ENCODE measurements around the gene TBC1D5. TPM values are rescaled to one million over a fixed set of nuclear protein-coding genes. Genes with fewer than 3 reads are reported as not detected.

TBC1D5 gene
- total RNA-seq, 1 experiment from 2014 or later, result 26.1 TPM

DNA sequence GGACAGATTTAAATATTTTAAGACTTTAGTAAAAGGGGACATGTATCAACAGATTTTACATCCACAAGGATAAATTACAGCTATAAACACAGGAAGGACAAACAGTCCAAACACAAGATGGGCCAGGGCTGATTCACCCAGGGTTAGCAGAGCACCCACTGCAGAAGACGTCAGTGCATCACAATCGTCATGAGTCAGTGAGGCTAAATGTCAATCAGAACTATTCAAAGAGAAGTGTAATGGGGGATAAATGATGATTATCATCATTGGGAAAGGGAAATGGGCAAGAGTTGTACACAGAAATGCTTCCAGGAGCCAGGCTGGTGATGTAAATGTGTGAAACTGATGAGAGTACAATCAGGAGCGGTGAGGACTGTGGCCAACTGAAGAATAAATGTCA lies 630.8 kb downstream of the TBC1D5 start:
- Mint-ChIP-seq H3K27me3 (ENCODE audit: low read depth) (no peaks in the 10 kb centered on the region), H3K9me3 (no peaks in the 10 kb centered on the region), H3K4me3 (no peak overlapping the region), H3K4me1 (no peaks in the 10 kb centered on the region; the same call in 1 of the 2 replicates), H3K36me3 (no peaks in the 10 kb centered on the region), H3K27ac (no peak overlapping the region)
- TF ChIP-seq, protein P1, sequence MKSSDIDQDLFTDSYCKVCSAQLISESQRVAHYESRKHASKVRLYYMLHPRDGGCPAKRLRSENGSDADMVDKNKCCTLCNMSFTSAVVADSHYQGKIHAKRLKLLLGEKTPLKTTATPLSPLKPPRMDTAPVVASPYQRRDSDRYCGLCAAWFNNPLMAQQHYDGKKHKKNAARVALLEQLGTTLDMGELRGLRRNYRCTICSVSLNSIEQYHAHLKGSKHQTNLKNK (CRISPR knock-in tag; IDR thresholded peaks at IDR 0.05), result no peak
- TF ChIP-seq, protein P2, sequence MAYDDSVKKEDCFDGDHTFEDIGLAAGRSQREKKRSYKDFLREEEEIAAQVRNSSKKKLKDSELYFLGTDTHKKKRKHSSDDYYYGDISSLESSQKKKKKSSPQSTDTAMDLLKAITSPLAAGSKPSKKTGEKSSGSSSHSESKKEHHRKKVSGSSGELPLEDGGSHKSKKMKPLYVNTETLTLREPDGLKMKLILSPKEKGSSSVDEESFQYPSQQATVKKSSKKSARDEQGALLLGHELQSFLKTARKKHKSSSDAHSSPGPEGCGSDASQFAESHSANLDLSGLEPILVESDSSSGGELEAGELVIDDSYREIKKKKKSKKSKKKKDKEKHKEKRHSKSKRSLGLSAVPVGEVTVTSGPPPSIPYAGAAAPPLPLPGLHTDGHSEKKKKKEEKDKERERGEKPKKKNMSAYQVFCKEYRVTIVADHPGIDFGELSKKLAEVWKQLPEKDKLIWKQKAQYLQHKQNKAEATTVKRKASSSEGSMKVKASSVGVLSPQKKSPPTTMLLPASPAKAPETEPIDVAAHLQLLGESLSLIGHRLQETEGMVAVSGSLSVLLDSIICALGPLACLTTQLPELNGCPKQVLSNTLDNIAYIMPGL (CRISPR knock-in tag; IDR thresholded peaks at IDR 0.05), result no peak
- TF ChIP-seq, protein P3, sequence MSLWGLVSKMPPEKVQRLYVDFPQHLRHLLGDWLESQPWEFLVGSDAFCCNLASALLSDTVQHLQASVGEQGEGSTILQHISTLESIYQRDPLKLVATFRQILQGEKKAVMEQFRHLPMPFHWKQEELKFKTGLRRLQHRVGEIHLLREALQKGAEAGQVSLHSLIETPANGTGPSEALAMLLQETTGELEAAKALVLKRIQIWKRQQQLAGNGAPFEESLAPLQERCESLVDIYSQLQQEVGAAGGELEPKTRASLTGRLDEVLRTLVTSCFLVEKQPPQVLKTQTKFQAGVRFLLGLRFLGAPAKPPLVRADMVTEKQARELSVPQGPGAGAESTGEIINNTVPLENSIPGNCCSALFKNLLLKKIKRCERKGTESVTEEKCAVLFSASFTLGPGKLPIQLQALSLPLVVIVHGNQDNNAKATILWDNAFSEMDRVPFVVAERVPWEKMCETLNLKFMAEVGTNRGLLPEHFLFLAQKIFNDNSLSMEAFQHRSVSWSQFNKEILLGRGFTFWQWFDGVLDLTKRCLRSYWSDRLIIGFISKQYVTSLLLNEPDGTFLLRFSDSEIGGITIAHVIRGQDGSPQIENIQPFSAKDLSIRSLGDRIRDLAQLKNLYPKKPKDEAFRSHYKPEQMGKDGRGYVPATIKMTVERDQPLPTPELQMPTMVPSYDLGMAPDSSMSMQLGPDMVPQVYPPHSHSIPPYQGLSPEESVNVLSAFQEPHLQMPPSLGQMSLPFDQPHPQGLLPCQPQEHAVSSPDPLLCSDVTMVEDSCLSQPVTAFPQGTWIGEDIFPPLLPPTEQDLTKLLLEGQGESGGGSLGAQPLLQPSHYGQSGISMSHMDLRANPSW (CRISPR knock-in tag; conservative IDR thresholded peaks at IDR 0.05; ENCODE audit: low read depth), result no peak
- TF ChIP-seq, protein P4, sequence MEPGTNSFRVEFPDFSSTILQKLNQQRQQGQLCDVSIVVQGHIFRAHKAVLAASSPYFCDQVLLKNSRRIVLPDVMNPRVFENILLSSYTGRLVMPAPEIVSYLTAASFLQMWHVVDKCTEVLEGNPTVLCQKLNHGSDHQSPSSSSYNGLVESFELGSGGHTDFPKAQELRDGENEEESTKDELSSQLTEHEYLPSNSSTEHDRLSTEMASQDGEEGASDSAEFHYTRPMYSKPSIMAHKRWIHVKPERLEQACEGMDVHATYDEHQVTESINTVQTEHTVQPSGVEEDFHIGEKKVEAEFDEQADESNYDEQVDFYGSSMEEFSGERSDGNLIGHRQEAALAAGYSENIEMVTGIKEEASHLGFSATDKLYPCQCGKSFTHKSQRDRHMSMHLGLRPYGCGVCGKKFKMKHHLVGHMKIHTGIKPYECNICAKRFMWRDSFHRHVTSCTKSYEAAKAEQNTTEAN (CRISPR knock-in tag; IDR thresholded peaks at IDR 0.05), result no peak
- TF ChIP-seq, protein P5, sequence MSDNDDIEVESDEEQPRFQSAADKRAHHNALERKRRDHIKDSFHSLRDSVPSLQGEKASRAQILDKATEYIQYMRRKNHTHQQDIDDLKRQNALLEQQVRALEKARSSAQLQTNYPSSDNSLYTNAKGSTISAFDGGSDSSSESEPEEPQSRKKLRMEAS (CRISPR knock-in tag; IDR thresholded peaks at IDR 0.05), result no peak
- TF ChIP-seq GRHL2 (CRISPR knock-in tag; IDR thresholded peaks at IDR 0.05; ENCODE audit: insufficient replicate concordance, severe bottlenecking), result no peak
- TF ChIP-seq, protein P6, sequence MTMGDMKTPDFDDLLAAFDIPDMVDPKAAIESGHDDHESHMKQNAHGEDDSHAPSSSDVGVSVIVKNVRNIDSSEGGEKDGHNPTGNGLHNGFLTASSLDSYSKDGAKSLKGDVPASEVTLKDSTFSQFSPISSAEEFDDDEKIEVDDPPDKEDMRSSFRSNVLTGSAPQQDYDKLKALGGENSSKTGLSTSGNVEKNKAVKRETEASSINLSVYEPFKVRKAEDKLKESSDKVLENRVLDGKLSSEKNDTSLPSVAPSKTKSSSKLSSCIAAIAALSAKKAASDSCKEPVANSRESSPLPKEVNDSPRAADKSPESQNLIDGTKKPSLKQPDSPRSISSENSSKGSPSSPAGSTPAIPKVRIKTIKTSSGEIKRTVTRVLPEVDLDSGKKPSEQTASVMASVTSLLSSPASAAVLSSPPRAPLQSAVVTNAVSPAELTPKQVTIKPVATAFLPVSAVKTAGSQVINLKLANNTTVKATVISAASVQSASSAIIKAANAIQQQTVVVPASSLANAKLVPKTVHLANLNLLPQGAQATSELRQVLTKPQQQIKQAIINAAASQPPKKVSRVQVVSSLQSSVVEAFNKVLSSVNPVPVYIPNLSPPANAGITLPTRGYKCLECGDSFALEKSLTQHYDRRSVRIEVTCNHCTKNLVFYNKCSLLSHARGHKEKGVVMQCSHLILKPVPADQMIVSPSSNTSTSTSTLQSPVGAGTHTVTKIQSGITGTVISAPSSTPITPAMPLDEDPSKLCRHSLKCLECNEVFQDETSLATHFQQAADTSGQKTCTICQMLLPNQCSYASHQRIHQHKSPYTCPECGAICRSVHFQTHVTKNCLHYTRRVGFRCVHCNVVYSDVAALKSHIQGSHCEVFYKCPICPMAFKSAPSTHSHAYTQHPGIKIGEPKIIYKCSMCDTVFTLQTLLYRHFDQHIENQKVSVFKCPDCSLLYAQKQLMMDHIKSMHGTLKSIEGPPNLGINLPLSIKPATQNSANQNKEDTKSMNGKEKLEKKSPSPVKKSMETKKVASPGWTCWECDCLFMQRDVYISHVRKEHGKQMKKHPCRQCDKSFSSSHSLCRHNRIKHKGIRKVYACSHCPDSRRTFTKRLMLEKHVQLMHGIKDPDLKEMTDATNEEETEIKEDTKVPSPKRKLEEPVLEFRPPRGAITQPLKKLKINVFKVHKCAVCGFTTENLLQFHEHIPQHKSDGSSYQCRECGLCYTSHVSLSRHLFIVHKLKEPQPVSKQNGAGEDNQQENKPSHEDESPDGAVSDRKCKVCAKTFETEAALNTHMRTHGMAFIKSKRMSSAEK (CRISPR knock-in tag; IDR thresholded peaks at IDR 0.05; ENCODE audit: borderline replicate concordance), result no peak
- TF ChIP-seq, protein P7, sequence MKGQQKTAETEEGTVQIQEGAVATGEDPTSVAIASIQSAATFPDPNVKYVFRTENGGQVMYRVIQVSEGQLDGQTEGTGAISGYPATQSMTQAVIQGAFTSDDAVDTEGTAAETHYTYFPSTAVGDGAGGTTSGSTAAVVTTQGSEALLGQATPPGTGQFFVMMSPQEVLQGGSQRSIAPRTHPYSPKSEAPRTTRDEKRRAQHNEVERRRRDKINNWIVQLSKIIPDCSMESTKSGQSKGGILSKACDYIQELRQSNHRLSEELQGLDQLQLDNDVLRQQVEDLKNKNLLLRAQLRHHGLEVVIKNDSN (CRISPR knock-in tag; IDR thresholded peaks at IDR 0.05), result no peak
- no peak for TF ChIP-seq ZNF416 (CRISPR knock-in tag; IDR thresholded peaks at IDR 0.05)
- POLR2A ChIA-PET, result no interaction called here
- ATAC-seq, result no peak
- DNase-seq (ENCODE audit: low spot score), result no peak
- CTCF ChIA-PET, result no interaction called here

DNA sequence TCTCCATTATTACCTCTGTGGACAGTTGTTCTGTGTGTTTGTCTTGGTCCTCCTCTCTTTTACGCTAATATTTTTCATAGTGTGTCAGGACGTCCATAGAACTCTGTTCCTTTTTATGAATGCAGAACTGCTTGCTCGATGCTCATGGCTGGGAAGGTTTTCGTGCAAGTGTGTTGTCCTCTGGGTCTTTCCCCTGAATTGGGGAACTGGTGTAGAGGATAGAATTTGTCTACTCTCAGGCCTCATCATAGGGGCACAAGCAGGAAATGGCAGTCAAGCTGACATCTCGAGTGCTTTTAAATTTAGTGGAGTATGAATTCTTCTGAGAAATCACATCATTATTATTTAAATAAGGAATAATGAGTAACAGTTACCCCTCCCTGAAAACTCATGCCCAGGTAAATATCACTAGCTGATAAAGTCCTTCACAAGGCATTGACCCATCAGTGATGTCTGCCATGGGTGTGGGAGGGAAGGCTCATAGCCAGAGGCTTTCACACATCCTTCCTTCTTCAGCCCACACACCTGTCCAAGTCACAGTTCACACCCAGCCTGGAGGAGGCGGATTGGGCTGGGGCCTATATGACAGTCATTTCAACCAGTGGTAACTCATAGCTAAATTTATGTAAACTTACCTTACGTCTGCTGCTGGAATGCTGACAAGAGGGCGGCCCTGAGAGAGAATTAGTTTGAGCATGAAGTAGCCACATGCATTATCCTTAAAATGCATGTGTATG lies 631.6 kb downstream of the TBC1D5 start:
- Mint-ChIP-seq H3K9me3 (no peaks in the 10 kb centered on the region), H3K4me1 (no peaks in the 10 kb centered on the region; the same call in 1 of the 2 replicates), H3K27ac (no peak overlapping the region), H3K36me3 (no peaks in the 10 kb centered on the region), H3K27me3 (ENCODE audit: low read depth) (no peaks in the 10 kb centered on the region), H3K4me3 (no peak overlapping the region)
- ChIA-PET POLR2A (no interaction called here), CTCF (no interaction called here)
- DNase-seq (ENCODE audit: low spot score) (no peak), ATAC-seq (no peak)
- TF ChIP-seq, protein P2 (CRISPR knock-in tag; IDR thresholded peaks at IDR 0.05), result no peak
- TF ChIP-seq, protein P8, sequence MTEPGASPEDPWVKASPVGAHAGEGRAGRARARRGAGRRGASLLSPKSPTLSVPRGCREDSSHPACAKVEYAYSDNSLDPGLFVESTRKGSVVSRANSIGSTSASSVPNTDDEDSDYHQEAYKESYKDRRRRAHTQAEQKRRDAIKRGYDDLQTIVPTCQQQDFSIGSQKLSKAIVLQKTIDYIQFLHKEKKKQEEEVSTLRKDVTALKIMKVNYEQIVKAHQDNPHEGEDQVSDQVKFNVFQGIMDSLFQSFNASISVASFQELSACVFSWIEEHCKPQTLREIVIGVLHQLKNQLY (CRISPR knock-in tag; IDR thresholded peaks at IDR 0.05), result no peak
- TF ChIP-seq, protein P3 (CRISPR knock-in tag; conservative IDR thresholded peaks at IDR 0.05; ENCODE audit: low read depth), result no peak
- TF ChIP-seq JUN (CRISPR knock-in tag; IDR thresholded peaks at IDR 0.05) (no peak), SMAD4 (CRISPR knock-in tag; IDR thresholded peaks at IDR 0.05) (no peak)
- TF ChIP-seq, protein P9, sequence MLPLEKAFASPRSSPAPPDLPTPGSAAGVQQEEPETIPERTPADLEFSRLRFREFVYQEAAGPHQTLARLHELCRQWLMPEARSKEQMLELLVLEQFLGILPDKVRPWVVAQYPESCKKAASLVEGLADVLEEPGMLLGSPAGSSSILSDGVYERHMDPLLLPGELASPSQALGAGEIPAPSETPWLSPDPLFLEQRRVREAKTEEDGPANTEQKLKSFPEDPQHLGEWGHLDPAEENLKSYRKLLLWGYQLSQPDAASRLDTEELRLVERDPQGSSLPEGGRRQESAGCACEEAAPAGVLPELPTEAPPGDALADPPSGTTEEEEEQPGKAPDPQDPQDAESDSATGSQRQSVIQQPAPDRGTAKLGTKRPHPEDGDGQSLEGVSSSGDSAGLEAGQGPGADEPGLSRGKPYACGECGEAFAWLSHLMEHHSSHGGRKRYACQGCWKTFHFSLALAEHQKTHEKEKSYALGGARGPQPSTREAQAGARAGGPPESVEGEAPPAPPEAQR (CRISPR knock-in tag; IDR thresholded peaks at IDR 0.05), result no peak

Data from WTC11 (cell line).